Tibial nerve (tissue), 4 donors: Measurements from ENCODE around the gene FGFBP3. TPM values are rescaled to one million over a fixed set of nuclear protein-coding genes. Genes with fewer than 3 reads are reported as not detected.

Experiments
- DNase-seq, 2 donors: peaks; one replicate each; pipeline ENCODE4 v3.0.0-alpha.2; 2019; ENCODE audit warnings: low spot score in 2 of 2
- H3K27ac ChIP-seq, 4 donors: fragments of 200-600 bp; sonication (generic) in 3 of 4; one replicate each; pipeline ENCODE4 v1.5.1; 2017 to 2019; ENCODE audit warnings: mild to moderate bottlenecking in 1 of 4
- H3K27me3 ChIP-seq, 2 donors: fragments of 200-600 bp; sonication (generic) in 1 of 2; one replicate each; pipeline versions ENCODE4 v1.5.1 to v1.6.0; 2017 to 2019
- H3K36me3 ChIP-seq, 3 donors: fragments of 200-600 bp; sonication (generic); one replicate each; pipeline ENCODE4 v1.5.1; 2018 to 2019
- H3K4me1 ChIP-seq, 4 donors: fragments of 200-600 bp; sonication (generic) in 3 of 4; one replicate each; pipeline ENCODE4 v1.5.1; 2017 to 2019
- H3K4me3 ChIP-seq, 4 donors: fragments of 200-600 bp; sonication (generic) in 3 of 4; one replicate each; pipeline ENCODE4 v1.5.1; 2017 to 2019; ENCODE audit warnings: mild to moderate bottlenecking in 1 of 4, moderate library complexity in 1 of 4
- H3K9me3 ChIP-seq, 4 donors: fragments of 200-600 bp; sonication (generic) in 3 of 4; one replicate each; pipeline ENCODE4 v1.5.1; 2017 to 2019
- CTCF ChIP-seq, 5 experiments: fragments of 200-600 bp in 3 of 5; fragments of 450-650 bp in 2 of 5; sonication (generic) in 3 of 5; IDR thresholded peaks; one replicate each; pipeline ENCODE4 v1.5.1; 2016 to 2019; ENCODE audit warnings: antibody characterized with exemption in 5 of 5, mild to moderate bottlenecking in 3 of 5, moderate library complexity in 2 of 5
- EP300 ChIP-seq, 2 donors: sonication (generic); formaldehyde crosslinking; IDR thresholded peaks; one replicate each; pipeline ENCODE4 v1.6.1; 2017; ENCODE audit warnings: antibody characterized with exemption in 2 of 2, mild to moderate bottlenecking in 1 of 2
- POLR2A ChIP-seq, 2 donors: fragments of 450-650 bp; IDR thresholded peaks; one replicate each; pipeline ENCODE4 v1.6.1; 2017; ENCODE audit warnings: antibody characterized with exemption in 2 of 2, mild to moderate bottlenecking in 2 of 2, moderate library complexity in 2 of 2
- WGBS, 2 donors: methylation state at CpG; one replicate each; pipeline ENCODE4 v1.1.5; 2018; 5-methylcytosine and 5-hydroxymethylcytosine counted together
- small RNA-seq: library from RNA; depleted of rRNA; stranded (forward); fragments of <200 nt; gene quantifications from one replicate; pipeline ENCODE3, GENCODE V24; 2016
- total RNA-seq, 4 donors: library from RNA; depleted of rRNA; stranded (reverse); fragments of >200 nt; gene quantifications; one replicate each; pipeline ENCODE4 v1.1.0, GENCODE V29; 2016

FGFBP3 gene
- total RNA-seq, 4 donors from 2014 or later, result 3.1 to 7.9 (median 4.9) TPM

- DNase-seq, result no peak
- H3K4me3 ChIP-seq, result no peak overlapping the region
- 30 to 78% methylated on average over 2 of the region's 2 CpGs for WGBS, 2 donors
- TF ChIP-seq EP300 (IDR thresholded peaks at IDR 0.05) (no peak), CTCF (IDR thresholded peaks at IDR 0.05) (no peak), POLR2A (IDR thresholded peaks at IDR 0.05) (no peak)
- H3K36me3 ChIP-seq, result peaks cover 5 to 57% (median 8%) of the 10 kb centered on the region in 3 donors
- no peaks in the 10 kb centered on the region for H3K27me3 ChIP-seq
- no peak overlapping the region for H3K27ac ChIP-seq
- H3K9me3 ChIP-seq, result no peaks in the 10 kb centered on the region
- H3K4me1 ChIP-seq, result no peaks in the 10 kb centered on the region
These were observed 45.2 kb downstream of the FGFBP3 start for GRCh38 chr10:91864099-91864498.

GRCh38 chr10:91860885-91861284 is 48.4 kb downstream of the FGFBP3 start:
- TF ChIP-seq CTCF (IDR thresholded peaks at IDR 0.05), result no peak
- no peak for TF ChIP-seq EP300 (IDR thresholded peaks at IDR 0.05)
- no peak for TF ChIP-seq POLR2A (IDR thresholded peaks at IDR 0.05)
- 78 to 87% methylated on average over 1 of the region's 1 CpG for WGBS, 2 donors
- DNase-seq, result no peak
- H3K9me3 ChIP-seq, result no peaks in the 10 kb centered on the region
- H3K27ac ChIP-seq, result no peak overlapping the region
- peaks cover 5 to 86% (median 19%) of the 10 kb centered on the region in 3 donors for H3K36me3 ChIP-seq
- no peaks in the 10 kb centered on the region for H3K4me1 ChIP-seq
- H3K4me3 ChIP-seq, result no peak overlapping the region
- H3K27me3 ChIP-seq, result no peaks in the 10 kb centered on the region

GRCh38 chr10:91856637-91857036 is 52.6 kb downstream of the FGFBP3 start:
- peaks cover 5 to 99% (median 19%) of the 10 kb centered on the region in 3 donors for H3K36me3 ChIP-seq
- H3K27ac ChIP-seq, result no peak overlapping the region
- H3K9me3 ChIP-seq, result no peaks in the 10 kb centered on the region
- no peak for DNase-seq
- no peaks in the 10 kb centered on the region for H3K27me3 ChIP-seq
- no peak overlapping the region for H3K4me3 ChIP-seq
- WGBS, 2 donors, result 71 to 81% methylated on average over 6 of the region's 6 CpGs
- TF ChIP-seq EP300 (IDR thresholded peaks at IDR 0.05) (no peak), CTCF (IDR thresholded peaks at IDR 0.05) (no peak), POLR2A (IDR thresholded peaks at IDR 0.05) (no peak)
- no peaks in the 10 kb centered on the region for H3K4me1 ChIP-seq

Small RNA genes lying within 50 kb of the gene (small RNA-seq; reads per million reads assigned to genes)
- not detected for gene AL359198.2

Other genes with a start within 250 kb of the FGFBP3 start
- 10 to 100 TPM; 47.7 to 60.7 (median 54.0) TPM for gene TNKS2, start 111.1 kb downstream of the FGFBP3 start, total RNA-seq
- gene BTAF1, start 14.3 kb upstream of the FGFBP3 start, total RNA-seq, result 10 to 100 TPM; 50.4 to 76.7 (median 58.1) TPM